ENCODE measurements around the gene ARHGAP15. TPM values are rescaled to one million over a fixed set of nuclear protein-coding genes. Genes with fewer than 3 reads are reported as not detected.

Gene ARHGAP15
- total RNA-seq, 2 donors from 2014 or later, result 91.4 to 103 TPM

GRCh38 chr2:143356736-143357446 is 227.7 kb downstream of the ARHGAP15 start:
- Mint-ChIP-seq H3K27ac (no peak overlapping the region), H3K36me3 (peaks cover 0 to 10% of the 10 kb centered on the region in 2 donors), H3K9me3 (no peaks in the 10 kb centered on the region)
- ATAC-seq (no peak), DNase-seq (ENCODE audit: low spot score in 2 of 2) (no peak)

DNA sequence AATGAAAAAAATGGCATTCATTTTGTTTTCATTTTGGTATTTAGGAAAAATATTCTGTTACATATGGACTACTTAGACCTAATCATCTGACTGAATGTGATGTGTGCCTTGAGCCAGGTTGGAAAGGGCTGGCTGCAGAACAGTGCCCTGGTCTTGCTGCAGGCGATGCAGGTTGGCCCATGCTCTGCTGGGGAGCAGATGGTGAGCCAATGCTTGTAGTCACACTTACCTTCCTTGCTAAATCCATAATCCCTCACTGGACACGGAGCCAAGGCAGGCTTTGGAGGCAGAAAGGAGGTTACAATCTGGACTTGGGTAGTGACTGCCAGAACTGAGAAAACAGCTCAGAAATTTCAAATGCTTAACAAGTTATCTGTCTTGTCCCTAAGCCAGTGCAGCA is 228.7 kb downstream of the ARHGAP15 start:
- ATAC-seq, result no peak

GRCh38 chr2:143361346-143361745 is 232.1 kb downstream of the ARHGAP15 start:
- peaks cover 0 to 16% of the 10 kb centered on the region in 2 donors for H3K36me3 Mint-ChIP-seq
- H3K27ac Mint-ChIP-seq, result no peak overlapping the region
- no peak for DNase-seq (ENCODE audit: low spot score in 2 of 2)
- no peak for ATAC-seq
- H3K9me3 Mint-ChIP-seq, result peaks cover 0 to 6% of the 10 kb centered on the region in 2 donors

More for the DNA sequence above, 228.7 kb downstream of the ARHGAP15 start:
- no peak for DNase-seq (ENCODE audit: low spot score in 2 of 2)
- Mint-ChIP-seq H3K27ac (no peak overlapping the region), H3K36me3 (peaks cover 0 to 16% of the 10 kb centered on the region in 2 donors), H3K9me3 (peaks cover 0 to 6% of the 10 kb centered on the region in 2 donors)

GRCh38 chr2:143371616-143372015 is 242.4 kb downstream of the ARHGAP15 start:
- Mint-ChIP-seq H3K36me3 (no peaks in the 10 kb centered on the region), H3K27ac (no peak overlapping the region), H3K9me3 (no peaks in the 10 kb centered on the region)
- ATAC-seq (no peak), DNase-seq (ENCODE audit: low spot score in 2 of 2) (no peak)

DNA sequence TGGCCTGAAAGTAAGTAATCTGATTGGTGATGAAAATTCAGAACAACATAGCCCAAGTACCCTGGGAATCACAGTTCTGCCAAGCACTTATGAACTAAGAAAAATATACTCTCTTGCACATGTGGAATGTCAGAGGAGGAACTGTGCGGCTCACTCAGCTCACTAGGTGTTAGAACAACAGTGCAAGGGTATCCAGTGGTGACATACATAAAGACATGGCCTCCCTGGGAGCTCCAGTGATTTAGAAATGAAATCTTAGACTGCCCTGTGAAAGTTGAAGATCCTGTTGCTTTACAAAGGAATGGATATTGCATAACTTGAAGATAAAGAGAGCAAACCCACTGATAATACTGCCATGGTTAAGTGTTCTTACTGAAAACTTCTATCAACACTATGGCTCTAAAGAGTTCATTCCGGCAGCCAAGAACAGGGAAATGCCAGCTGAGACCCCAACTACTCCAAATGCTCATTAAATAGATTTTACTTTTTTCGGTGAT is 246.2 kb downstream of the ARHGAP15 start:
- H3K27ac Mint-ChIP-seq, result no peak overlapping the region
- ATAC-seq, result no peak
- DNase-seq (ENCODE audit: low spot score in 2 of 2), result no peak
- H3K36me3 Mint-ChIP-seq, result no peaks in the 10 kb centered on the region
- no peaks in the 10 kb centered on the region for H3K9me3 Mint-ChIP-seq

GRCh38 chr2:143378996-143379395 is 249.8 kb downstream of the ARHGAP15 start:
- H3K36me3 Mint-ChIP-seq, result no peaks in the 10 kb centered on the region
- no peak for DNase-seq (ENCODE audit: low spot score in 2 of 2)
- no peak overlapping the region for H3K27ac Mint-ChIP-seq
- ATAC-seq, result no peak
- no peaks in the 10 kb centered on the region for H3K9me3 Mint-ChIP-seq

DNA sequence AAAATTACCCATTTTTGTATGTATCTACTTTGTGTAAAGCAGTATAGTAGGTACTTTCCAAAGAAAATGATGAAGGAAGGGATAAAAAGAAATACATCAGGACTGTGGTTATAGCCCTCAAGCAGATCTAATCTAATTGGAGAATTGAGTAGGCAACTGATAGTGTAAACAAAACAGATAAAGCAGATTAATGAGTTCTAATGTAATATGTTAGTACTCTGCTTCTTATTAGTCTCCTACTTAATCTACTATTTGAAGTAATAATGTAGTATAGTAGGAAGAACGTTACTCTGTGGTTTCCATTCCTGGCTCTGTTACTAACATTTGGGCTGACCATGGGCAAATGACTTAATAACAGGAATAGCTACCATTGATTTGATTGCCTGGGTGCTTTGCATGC is 250.7 kb downstream of the ARHGAP15 start:
- no peak for ATAC-seq
- no peak overlapping the region for H3K27ac Mint-ChIP-seq
- no peak for DNase-seq (ENCODE audit: low spot score in 2 of 2)
- H3K36me3 Mint-ChIP-seq, result no peaks in the 10 kb centered on the region
- H3K9me3 Mint-ChIP-seq, result no peaks in the 10 kb centered on the region

DNA sequence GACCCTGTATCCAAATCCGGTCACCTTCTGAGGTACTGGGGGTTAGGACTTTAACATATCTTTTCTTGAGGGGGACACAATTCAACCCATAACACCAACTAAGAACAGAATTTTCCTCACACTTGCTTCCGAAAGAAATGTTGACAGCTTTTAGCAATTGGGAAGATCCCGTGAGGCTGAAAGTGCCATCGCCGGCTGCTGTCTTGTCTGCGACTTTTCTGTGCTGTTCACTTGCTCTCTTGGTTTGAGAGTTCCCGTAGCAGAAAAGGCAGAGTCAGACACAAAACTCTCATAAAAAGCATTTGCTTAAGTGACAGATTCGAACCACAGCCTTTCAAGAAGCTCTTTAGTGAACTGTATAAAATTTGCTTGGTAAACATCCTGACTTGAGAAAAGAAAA is 253.4 kb downstream of the ARHGAP15 start:
- ATAC-seq (no peak), DNase-seq (ENCODE audit: low spot score in 2 of 2) (no peak)
- peak overlapping the region in 1 of 2 donors; percentile 12 for H3K27ac Mint-ChIP-seq
- H3K36me3 Mint-ChIP-seq, result peaks cover 0 to 6% of the 10 kb centered on the region in 2 donors
- H3K9me3 Mint-ChIP-seq, result no peaks in the 10 kb centered on the region

GRCh38 chr2:143383016-143383415 is 253.8 kb downstream of the ARHGAP15 start:
- H3K9me3 Mint-ChIP-seq, result no peaks in the 10 kb centered on the region

GRCh38 chr2:143384111-143384510 is 254.9 kb downstream of the ARHGAP15 start:
- no peak overlapping the region for H3K27ac Mint-ChIP-seq
- DNase-seq (ENCODE audit: low spot score in 2 of 2), result no peak
- no peak for ATAC-seq
- H3K36me3 Mint-ChIP-seq, result peaks cover 0 to 7% of the 10 kb centered on the region in 2 donors
- H3K9me3 Mint-ChIP-seq, result no peaks in the 10 kb centered on the region

More at GRCh38 chr2:143383016-143383415, 253.8 kb downstream of the ARHGAP15 start:
- ATAC-seq (no peak), DNase-seq (ENCODE audit: low spot score in 2 of 2) (no peak)
- H3K27ac Mint-ChIP-seq, result no peak overlapping the region
- H3K36me3 Mint-ChIP-seq, result peaks cover 0 to 6% of the 10 kb centered on the region in 2 donors

GRCh38 chr2:143390171-143390570 is 261.0 kb downstream of the ARHGAP15 start:
- ATAC-seq (no peak), DNase-seq (ENCODE audit: low spot score in 2 of 2) (no peak)
- H3K9me3 Mint-ChIP-seq, result no peaks in the 10 kb centered on the region
- peaks cover 0 to 10% of the 10 kb centered on the region in 2 donors for H3K36me3 Mint-ChIP-seq
- no peak overlapping the region for H3K27ac Mint-ChIP-seq

DNA sequence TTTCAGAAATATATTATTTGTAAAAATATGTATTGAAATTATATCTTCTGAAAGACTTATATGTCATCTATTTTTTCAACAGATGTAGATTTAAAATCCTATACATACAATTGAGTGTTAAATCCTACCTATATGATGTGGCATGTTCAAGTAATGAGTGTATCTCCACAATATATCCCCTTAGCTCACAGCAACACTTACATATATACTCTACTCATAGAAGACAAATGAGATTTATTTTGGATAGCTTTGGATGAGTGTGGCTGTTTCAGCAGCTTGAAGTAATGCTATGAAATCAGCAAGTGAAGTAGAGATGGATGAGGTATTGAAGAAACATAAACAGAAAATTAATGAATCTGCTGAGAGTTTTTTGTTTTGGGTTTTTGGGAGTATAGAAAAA is 263.1 kb downstream of the ARHGAP15 start:
- Mint-ChIP-seq H3K9me3 (no peaks in the 10 kb centered on the region), H3K36me3 (peaks cover 0 to 5% of the 10 kb centered on the region in 2 donors), H3K27ac (no peak overlapping the region)
- no peak for DNase-seq (ENCODE audit: low spot score in 2 of 2)
- ATAC-seq, result peak in 1 of 2 donors; percentile 65

DNA sequence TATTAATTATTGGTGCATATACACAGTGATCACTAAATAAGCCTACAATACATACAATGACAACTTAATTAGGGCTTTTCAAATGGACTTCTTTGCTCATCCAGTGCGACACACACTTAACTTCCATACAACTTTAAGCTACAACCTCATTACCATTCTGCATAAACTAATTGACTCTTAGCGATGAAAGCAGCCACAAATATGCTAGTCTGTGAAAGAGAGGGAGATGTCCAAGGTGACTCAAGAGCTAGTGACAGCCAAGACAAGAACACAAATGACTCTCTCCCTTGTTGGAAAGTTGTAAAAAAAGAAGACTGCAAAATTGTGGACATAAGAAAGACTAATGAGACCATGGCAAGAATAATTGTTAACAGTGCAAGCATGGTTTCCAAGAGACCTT is 264.8 kb downstream of the ARHGAP15 start:
- no peaks in the 10 kb centered on the region for H3K9me3 Mint-ChIP-seq
- peaks cover 0 to 4% of the 10 kb centered on the region in 2 donors for H3K36me3 Mint-ChIP-seq
- no peak for DNase-seq (ENCODE audit: low spot score in 2 of 2)
- no peak for ATAC-seq
- no peak overlapping the region for H3K27ac Mint-ChIP-seq

- Mint-ChIP-seq H3K9me3 (no peaks in the 10 kb centered on the region), H3K27ac (peak overlapping the region in 1 of 2 donors; percentile 25), H3K36me3 (peaks cover 0 to 7% of the 10 kb centered on the region in 2 donors)
- DNase-seq (ENCODE audit: low spot score in 2 of 2) (no peak), ATAC-seq (peak; percentile 95 to 97)
These were observed 268.8 kb downstream of the ARHGAP15 start for GRCh38 chr2:143397884-143398614.

- DNase-seq (ENCODE audit: low spot score in 2 of 2) (no peak), ATAC-seq (no peak)
- Mint-ChIP-seq H3K27ac (no peak overlapping the region), H3K36me3 (peaks cover 0 to 7% of the 10 kb centered on the region in 2 donors), H3K9me3 (no peaks in the 10 kb centered on the region)
These were observed 269.6 kb downstream of the ARHGAP15 start for GRCh38 chr2:143398781-143399180.

- H3K36me3 Mint-ChIP-seq, result peaks cover 0 to 7% of the 10 kb centered on the region in 2 donors
- no peak for ATAC-seq
- no peak overlapping the region for H3K27ac Mint-ChIP-seq
- no peak for DNase-seq (ENCODE audit: low spot score in 2 of 2)
- no peaks in the 10 kb centered on the region for H3K9me3 Mint-ChIP-seq
These were observed 270.4 kb downstream of the ARHGAP15 start for GRCh38 chr2:143399631-143400069.

DNA sequence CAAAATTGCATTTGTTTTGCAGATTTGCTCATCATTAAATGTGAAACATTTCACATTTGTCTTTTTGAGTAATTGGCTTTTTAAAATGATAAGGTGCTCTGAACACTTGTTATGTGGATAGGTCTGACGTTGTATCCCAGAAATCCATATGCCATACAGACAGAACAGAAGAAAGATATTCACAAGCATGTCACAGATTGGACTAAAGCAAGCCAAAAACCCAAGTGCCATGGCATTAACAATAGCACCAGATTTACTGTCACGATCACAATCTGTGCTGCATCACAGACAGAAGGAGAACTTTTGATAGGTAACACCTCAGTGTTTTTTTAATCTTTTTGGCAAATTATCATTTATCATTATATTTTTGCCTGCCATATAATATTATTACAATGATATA is 272.6 kb downstream of the ARHGAP15 start:
- DNase-seq (ENCODE audit: low spot score in 2 of 2) (no peak), ATAC-seq (no peak)
- Mint-ChIP-seq H3K27ac (no peak overlapping the region), H3K36me3 (peaks cover 0 to 11% of the 10 kb centered on the region in 2 donors), H3K9me3 (no peaks in the 10 kb centered on the region)

Measured in activated naive CD4-positive, alpha-beta T cell treated with anti-CD3 and anti-CD28 coated beads, Interleukin-2, amount 50 U/mL, for 72 hours (primary cell).